Brain microvascular endothelial cell (primary cell): ENCODE data around the gene TCF12.
"Not testable (repeated sequence)": the region's sequence is repeated elsewhere in the genome, so short reads cannot be mapped to it uniquely, and the experiment has no call there.

Source experiments
- DNase-seq: peaks from one replicate; pipeline ENCODE4 v3.0.0-alpha.2; 2020
- H3K27ac ChIP-seq: fragments of 250-450 bp; sonication (Bioruptor Pico); 2 replicates; pipeline ENCODE4 v1.5.1; 2020; ENCODE audit warnings: mild to moderate bottlenecking, moderate library complexity
- H3K27me3 ChIP-seq: fragments of 250-450 bp; sonication (Bioruptor Pico); replicated peaks from 2 replicates; pipeline ENCODE4 v1.5.1; 2020; ENCODE audit warnings: mild to moderate bottlenecking
- H3K36me3 ChIP-seq: fragments of 250-450 bp; sonication (Bioruptor Pico); replicated peaks from 2 replicates; pipeline ENCODE4 v1.5.1; 2020; ENCODE audit warnings: mild to moderate bottlenecking
- H3K4me3 ChIP-seq: 2 replicates; pipeline ENCODE4 v1.5.1; 2011; ENCODE audit warnings: low read depth, mild to moderate bottlenecking, control low read depth, low read length, moderate library complexity
- CTCF ChIP-seq: IDR thresholded peaks from 2 replicates; pipeline ENCODE4 v1.5.1; 2011; ENCODE audit warnings: low read depth, mild to moderate bottlenecking, moderate library complexity, low read length, control low read depth, inconsistent platforms; ENCODE audit errors: missing control alignments
- in situ Hi-C: cut with HindIII; loops from 2 replicates; pipeline ENCODE4 v1.10.0; 2017; ENCODE audit warnings: low sequenced_read_pairs, low pct_ligation_motif_present

TCF12 gene

GRCh38 chr15:57158997-57159668, 240.7 kb downstream of the TCF12 start:
- TF ChIP-seq CTCF, result no peak

GRCh38 chr15:57159767-57160166, 241.3 kb downstream of the TCF12 start:
- no peak overlapping the region for H3K27ac ChIP-seq
- no peaks in the 10 kb centered on the region for H3K36me3 ChIP-seq
- no peak for DNase-seq
- H3K4me3 ChIP-seq, result no peak overlapping the region
- in situ Hi-C loops, result no loop called here
- H3K27me3 ChIP-seq, result no peaks in the 10 kb centered on the region
- no peak for TF ChIP-seq CTCF

More at GRCh38 chr15:57158997-57159668, 240.7 kb downstream of the TCF12 start:
- in situ Hi-C loops, result no loop called here
- no peaks in the 10 kb centered on the region for H3K27me3 ChIP-seq
- DNase-seq, result no peak
- H3K36me3 ChIP-seq, result no peaks in the 10 kb centered on the region
- no peak overlapping the region for H3K27ac ChIP-seq
- H3K4me3 ChIP-seq, result no peak overlapping the region

DNA sequence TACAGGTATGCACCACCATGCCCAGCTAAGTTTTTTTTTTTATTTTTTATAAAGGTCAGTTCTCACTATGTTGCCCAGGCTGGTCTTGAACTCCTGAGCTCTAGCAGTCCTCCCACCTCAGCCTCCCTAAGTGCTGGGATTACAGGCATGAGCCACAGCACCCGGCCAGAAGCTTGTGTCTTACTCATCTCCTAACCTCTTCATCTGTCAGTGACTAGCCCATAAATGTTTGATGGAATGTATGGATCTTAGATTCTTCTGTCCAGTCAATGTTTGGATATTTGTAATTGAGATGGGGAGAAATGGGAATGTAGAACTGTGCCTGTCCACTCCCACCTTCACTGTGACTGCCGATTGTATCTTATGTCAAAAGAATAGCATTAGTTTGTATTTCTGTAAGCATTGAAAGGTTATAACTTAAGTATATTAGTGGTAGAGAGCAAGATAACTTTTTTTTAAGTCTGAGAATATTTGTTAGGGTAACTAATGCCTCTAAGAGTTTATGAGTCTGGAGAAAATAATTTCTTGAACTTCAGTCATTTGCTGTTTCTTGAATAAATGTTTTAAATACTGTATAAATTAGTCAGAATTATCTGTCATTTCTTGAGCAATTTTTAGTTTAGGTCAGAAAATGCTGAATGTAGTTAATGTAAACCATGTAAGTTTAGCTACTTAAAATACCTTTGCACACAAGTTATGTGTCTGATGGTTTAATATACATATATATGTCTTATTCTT, 242.5 kb downstream of the TCF12 start:
- in situ Hi-C loops, result no loop called here
- no peak overlapping the region for H3K27ac ChIP-seq
- peak; percentile 61 for DNase-seq

GRCh38 chr15:57164251-57164650, 245.8 kb downstream of the TCF12 start:
- H3K4me3 ChIP-seq, H3K36me3 ChIP-seq, H3K27ac ChIP-seq, DNase-seq, in situ Hi-C loops, H3K27me3 ChIP-seq: not testable (repeated sequence)

More for the DNA sequence above, 242.5 kb downstream of the TCF12 start:
- Histone ChIP-seq H3K27me3 (no peaks in the 10 kb centered on the region), H3K36me3 (no peaks in the 10 kb centered on the region), H3K4me3 (no peak overlapping the region)
- TF ChIP-seq CTCF, result no peak

DNA sequence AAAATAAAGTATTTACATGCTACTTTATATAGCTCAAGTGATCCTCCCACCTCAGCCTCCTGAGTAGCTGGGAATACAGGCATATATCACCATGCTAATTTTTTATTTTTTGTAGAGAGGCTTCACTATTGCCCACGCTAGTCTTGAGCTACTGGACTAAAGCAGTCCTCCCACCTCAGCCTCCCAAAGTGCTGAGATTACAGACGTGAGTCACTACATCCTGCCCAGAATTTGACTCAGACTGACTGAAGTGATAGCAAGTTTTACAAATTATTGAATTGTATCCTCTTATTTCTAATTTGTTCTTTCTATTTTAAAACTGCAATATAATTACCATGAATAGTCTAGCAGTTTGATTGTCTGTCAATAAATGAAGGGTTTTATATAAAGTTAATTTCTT, 247.5 kb downstream of the TCF12 start:
- no peak for TF ChIP-seq CTCF
- H3K4me3 ChIP-seq, result no peak overlapping the region
- peak; percentile 70 for DNase-seq

DNA sequence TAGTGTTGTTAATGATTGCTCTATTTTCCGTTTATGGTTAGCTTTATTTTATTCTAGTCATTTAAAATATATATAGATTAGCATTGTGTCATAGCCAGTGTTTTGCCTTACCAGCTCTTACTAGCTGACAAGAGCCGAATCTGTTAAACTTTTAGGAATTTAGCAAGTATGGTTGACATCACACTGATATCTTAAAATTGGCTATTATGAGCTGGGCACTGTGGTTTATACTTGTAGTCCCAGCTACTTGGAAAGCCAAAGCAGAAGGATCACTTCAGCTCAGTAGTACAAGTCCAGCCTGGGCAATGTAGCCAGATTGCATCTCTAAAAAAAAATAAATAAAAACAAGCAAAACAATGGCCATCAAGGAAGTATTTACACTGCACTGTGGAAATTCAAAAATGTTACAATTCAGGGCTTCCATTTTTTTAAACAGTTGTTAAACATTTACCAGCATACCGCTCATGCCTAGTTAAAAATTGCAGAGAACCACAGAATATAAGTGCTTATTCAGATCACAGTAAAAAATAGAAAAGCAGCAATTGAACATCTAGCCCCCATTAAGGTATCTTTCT, 249.5 kb downstream of the TCF12 start:
- no peaks in the 10 kb centered on the region for H3K27me3 ChIP-seq
- DNase-seq, result no peak
- H3K27ac ChIP-seq, result no peak overlapping the region
- in situ Hi-C loops, result no loop called here
- H3K4me3 ChIP-seq, result no peak overlapping the region
- TF ChIP-seq CTCF, result no peak
- no peaks in the 10 kb centered on the region for H3K36me3 ChIP-seq

More for the DNA sequence above, 247.5 kb downstream of the TCF12 start:
- Histone ChIP-seq H3K36me3 (no peaks in the 10 kb centered on the region), H3K27me3 (no peaks in the 10 kb centered on the region), H3K27ac (no peak overlapping the region)
- in situ Hi-C loops, result no loop called here
